Measurements from ENCODE around the gene ZRANB3. TPM values are rescaled to one million over a fixed set of nuclear protein-coding genes. Genes with fewer than 3 reads are reported as not detected.

The ZRANB3 gene
- total RNA-seq, 3 donors from 2014 or later: 4.9 to 7.3 (median 5.0) TPM

DNA sequence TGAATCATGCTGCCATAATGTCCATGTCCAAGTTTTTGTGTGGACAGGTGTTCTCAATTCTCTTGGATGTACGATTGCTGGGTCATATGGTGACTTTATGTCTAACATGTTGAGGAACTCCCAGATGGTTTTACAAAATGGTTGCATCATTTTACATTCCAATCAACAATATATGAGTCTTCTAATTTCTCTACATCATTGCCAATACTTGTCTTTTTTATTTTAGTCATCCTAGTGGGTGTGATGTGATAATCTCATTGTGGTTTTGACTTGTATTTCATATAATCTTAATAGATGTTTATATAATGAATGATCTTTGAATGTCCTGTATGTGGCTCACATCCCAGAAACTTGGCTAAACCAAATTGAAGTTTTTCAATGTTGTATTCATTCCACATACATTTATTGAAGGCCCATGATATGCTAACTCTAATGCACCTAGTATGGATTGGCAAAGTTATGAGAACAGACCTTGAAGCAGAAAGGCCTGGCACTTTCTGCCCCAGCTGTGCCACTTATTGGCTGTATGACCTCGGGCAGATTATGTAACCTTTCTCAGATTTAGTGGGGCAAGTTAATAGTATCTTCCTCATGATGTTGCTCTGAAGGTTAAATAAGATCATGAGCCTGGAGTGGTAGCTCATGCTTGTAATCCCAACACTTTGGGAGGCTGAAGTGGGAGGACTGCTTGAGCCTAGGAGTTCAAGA, 273.5 kb downstream of the ZRANB3 start:
- no peak overlapping the region for H3K4me3 ChIP-seq
- no peak for TF ChIP-seq CTCF (IDR thresholded peaks at IDR 0.05)
- no peak for ATAC-seq

GRCh38 chr2:135256531-135257260, 274.3 kb downstream of the ZRANB3 start:
- intact Hi-C loops (cut with DNase I, micrococcal nuclease): no loop called here
- no peaks in the 10 kb centered on the region for H3K9me3 ChIP-seq

More for the DNA sequence above, 273.5 kb downstream of the ZRANB3 start:
- no peak for DNase-seq
- H3K9me3 ChIP-seq: no peaks in the 10 kb centered on the region
- no peaks in the 10 kb centered on the region for H3K36me3 ChIP-seq (ENCODE audit: low read depth)
- intact Hi-C loops (cut with DNase I, micrococcal nuclease): no loop called here
- H3K4me1 ChIP-seq (ENCODE audit: low read depth): no peaks in the 10 kb centered on the region

DNA sequence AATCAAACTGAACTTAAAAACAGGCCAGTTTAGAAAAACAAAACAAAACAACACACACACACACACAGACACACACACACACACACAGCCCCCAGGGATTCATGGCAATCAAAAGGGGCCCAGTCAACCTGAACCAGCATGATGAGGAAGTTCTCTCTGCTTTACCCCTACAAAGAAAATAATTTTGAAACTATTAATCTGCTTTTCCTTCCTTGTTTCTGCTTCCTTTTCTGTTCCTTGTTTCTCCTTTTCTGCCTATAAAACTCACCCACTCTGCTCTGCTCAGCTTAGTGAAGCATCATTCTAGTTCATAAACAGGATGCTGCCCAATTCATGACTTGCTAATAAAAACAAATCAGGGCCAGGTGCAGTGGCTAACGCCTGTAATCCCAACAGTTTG, 275.8 kb downstream of the ZRANB3 start:
- no peak for TF ChIP-seq CTCF (IDR thresholded peaks at IDR 0.05)
- Histone ChIP-seq H3K4me1 (ENCODE audit: low read depth) (no peaks in the 10 kb centered on the region), H3K9me3 (no peaks in the 10 kb centered on the region), H3K36me3 (ENCODE audit: low read depth) (no peaks in the 10 kb centered on the region), H3K4me3 (no peak overlapping the region)
- no peak for DNase-seq
- no peak for ATAC-seq
- intact Hi-C loops (cut with DNase I, micrococcal nuclease): no loop called here

More at GRCh38 chr2:135256531-135257260, 274.3 kb downstream of the ZRANB3 start:
- Histone ChIP-seq H3K36me3 (ENCODE audit: low read depth) (no peaks in the 10 kb centered on the region), H3K4me1 (ENCODE audit: low read depth) (no peaks in the 10 kb centered on the region), H3K4me3 (no peak overlapping the region)
- TF ChIP-seq CTCF (IDR thresholded peaks at IDR 0.05): no peak
- ATAC-seq: no peak
- DNase-seq: no peak

DNA sequence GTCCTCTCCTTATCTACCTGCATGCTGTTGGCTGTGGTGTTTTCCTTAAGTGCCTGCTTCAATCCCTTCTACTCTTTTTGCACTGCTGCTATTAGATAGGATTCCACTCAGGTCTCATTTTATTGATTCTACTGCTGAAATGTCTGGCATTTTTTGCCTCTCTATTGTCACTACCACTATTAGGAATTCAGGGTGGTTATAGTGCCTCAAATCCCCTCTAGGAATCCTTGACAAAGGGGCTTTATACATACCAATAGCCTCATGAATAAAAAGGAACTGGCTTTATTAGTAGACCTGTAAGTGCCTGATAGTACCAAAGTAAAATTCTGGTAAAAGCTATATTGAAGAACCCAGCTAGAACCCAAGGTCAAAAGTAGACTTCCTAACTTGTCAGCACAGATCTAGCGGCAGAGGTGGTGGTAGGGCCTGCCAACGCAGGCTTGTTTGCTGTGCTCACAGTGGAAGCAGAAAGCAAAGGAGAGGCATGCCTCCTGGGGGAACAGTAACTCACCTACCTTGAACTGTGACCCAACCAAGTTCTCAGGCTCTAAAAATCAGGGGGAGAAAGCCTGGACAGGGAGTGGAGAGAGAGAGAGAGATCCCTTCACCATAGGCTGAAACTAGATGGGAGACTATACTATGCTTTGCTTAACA, 278.1 kb downstream of the ZRANB3 start:
- no peaks in the 10 kb centered on the region for H3K4me1 ChIP-seq (ENCODE audit: low read depth)
- H3K4me3 ChIP-seq: no peak overlapping the region
- H3K9me3 ChIP-seq: no peaks in the 10 kb centered on the region
- intact Hi-C loops (cut with DNase I, micrococcal nuclease): no loop called here
- no peaks in the 10 kb centered on the region for H3K36me3 ChIP-seq (ENCODE audit: low read depth)
- no peak for TF ChIP-seq CTCF (IDR thresholded peaks at IDR 0.05)
- DNase-seq: no peak
- ATAC-seq: no peak

DNA sequence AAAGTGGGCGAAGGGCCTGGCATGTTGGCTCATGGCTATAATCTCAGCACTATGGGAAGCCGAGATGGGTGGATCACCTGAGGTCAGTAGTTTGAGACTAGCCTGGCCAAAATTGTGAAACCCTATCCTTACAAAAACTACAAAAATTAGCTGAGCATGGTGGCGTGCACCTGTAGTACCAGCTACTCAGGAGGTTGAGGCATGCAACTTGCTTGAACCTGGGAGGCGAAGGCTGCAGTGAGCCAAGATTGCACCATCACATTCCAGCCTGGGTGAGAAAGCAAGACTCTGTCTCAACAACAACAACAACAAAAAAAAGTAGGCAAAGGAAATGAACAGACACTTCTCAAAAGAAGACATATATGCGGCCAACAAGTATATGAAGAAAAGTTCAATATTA, 282.4 kb downstream of the ZRANB3 start:
- ATAC-seq (no peak), DNase-seq (no peak)
- TF ChIP-seq CTCF (IDR thresholded peaks at IDR 0.05): no peak
- no peak overlapping the region for H3K4me3 ChIP-seq
- H3K9me3 ChIP-seq: no peaks in the 10 kb centered on the region
- no peaks in the 10 kb centered on the region for H3K36me3 ChIP-seq (ENCODE audit: low read depth)
- intact Hi-C loops (cut with DNase I, micrococcal nuclease): no loop called here
- H3K4me1 ChIP-seq (ENCODE audit: low read depth): no peaks in the 10 kb centered on the region

All from mucosa of descending colon (tissue), 3 donors.